22Rv1 (cell line): Measurements from ENCODE around the gene FAM168A.

ENCODE experiments used
- H3K27ac ChIP-seq: fragments of 450-650 bp; 2 replicates; pipeline ENCODE4 v1.5.1; 2017
- CTCF ChIP-seq: fragments of 450-650 bp; IDR thresholded peaks from 2 replicates; pipeline ENCODE4 v1.5.1; 2017; ENCODE audit warnings: mild to moderate bottlenecking
- ZFX ChIP-seq: fragments of 450-650 bp; IDR thresholded peaks from 2 replicates; pipeline ENCODE4 v1.6.1; 2017; ENCODE audit warnings: antibody characterized with exemption, borderline replicate concordance

The FAM168A gene

GRCh38 chr11:73401924-73402833 is 195.7 kb downstream of the FAM168A start:
- H3K27ac ChIP-seq, result no peak overlapping the region
- no peak for TF ChIP-seq CTCF
- no peak for TF ChIP-seq ZFX

GRCh38 chr11:73401217-73401923 is 196.5 kb downstream of the FAM168A start:
- no peak overlapping the region for H3K27ac ChIP-seq
- TF ChIP-seq CTCF (no peak), ZFX (no peak)

DNA sequence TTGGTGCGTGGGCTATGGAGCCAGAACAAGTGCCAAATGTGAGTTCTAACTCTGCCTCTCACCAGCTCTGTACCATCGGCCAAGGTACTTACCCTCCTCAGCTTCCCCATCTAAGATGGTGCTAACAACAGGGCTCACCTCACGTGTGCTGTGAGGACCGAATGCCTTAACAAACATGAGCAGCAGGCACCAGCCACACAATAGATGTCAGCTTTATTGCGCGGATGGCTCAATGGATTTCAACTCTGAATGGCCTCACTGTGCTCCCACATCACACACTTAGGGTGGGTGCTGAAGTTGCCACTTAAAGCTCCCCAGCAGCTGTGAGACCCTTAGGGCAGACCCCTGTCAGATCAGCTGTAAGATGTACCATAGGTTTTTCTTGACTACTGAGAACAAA is 197.6 kb downstream of the FAM168A start:
- H3K27ac ChIP-seq, result no peak overlapping the region
- TF ChIP-seq ZFX (no peak), CTCF (no peak)

- TF ChIP-seq CTCF (no peak), ZFX (no peak)
- no peak overlapping the region for H3K27ac ChIP-seq
These were observed 198.3 kb downstream of the FAM168A start for GRCh38 chr11:73399636-73400035.

DNA sequence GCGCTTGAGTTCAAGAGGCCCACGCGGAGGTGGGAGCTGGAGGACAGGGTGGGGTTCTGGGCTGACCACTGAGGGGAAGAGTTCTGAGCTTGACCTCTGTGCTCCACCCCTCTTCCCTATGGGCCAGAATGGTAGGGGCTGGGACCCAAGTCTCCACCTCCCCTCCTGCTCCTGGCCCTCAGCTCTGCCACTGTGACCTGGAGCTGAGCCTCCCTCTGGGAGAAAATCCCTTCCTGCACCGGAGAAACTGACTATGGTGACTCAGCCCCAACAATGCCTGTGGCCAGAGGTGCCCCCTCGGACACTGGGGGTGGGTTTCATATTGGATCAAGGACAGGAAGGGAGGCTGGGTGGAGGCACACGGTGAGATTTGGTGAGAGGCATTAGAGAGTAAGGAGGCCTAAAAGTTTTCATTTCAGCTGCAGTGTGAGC is 198.7 kb downstream of the FAM168A start:
- no peak for TF ChIP-seq ZFX
- TF ChIP-seq CTCF, result no peak
- H3K27ac ChIP-seq, result no peak overlapping the region

GRCh38 chr11:73398721-73399120 is 199.2 kb downstream of the FAM168A start:
- no peak overlapping the region for H3K27ac ChIP-seq
- TF ChIP-seq CTCF (no peak), ZFX (no peak)

DNA sequence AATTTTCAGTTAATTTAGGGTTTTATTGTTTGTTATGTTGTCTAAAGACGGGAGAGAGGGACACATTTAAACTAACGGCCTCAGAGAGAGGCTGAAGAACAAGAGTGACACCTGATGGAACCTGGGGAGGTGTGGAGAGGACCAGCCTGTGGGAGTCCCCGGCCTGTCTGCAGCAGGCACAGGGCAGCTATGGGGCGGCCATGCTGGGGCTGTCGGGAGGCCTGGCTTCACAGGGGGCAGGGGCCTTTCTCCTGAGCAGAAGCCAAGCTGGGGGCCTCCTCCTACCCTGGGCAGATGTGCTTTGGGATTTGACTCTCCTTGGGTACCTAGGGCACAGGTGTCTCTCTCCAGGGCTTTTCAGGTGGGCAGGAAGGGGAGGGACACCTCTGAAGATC is 199.8 kb downstream of the FAM168A start:
- TF ChIP-seq CTCF (no peak), ZFX (no peak)
- no peak overlapping the region for H3K27ac ChIP-seq
